GM18508 (cell line): ENCODE data around the gene ATF2.
A peak's percentile ranks its signal among the peaks of the same experiment; 100 is the strongest.
"Not testable (repeated sequence)": the region's sequence is repeated elsewhere in the genome, so short reads cannot be mapped to it uniquely, and the experiment has no call there.

Experiments used
- ATAC-seq: cut with Tn5 transposase; IDR thresholded peaks from one replicate; pipeline ENCODE4 v1.9.1; 2021; ENCODE audit warnings: moderate number of reproducible peaks; ENCODE audit not compliant: insufficient read depth, unreplicated experiment

Gene ATF2

DNA sequence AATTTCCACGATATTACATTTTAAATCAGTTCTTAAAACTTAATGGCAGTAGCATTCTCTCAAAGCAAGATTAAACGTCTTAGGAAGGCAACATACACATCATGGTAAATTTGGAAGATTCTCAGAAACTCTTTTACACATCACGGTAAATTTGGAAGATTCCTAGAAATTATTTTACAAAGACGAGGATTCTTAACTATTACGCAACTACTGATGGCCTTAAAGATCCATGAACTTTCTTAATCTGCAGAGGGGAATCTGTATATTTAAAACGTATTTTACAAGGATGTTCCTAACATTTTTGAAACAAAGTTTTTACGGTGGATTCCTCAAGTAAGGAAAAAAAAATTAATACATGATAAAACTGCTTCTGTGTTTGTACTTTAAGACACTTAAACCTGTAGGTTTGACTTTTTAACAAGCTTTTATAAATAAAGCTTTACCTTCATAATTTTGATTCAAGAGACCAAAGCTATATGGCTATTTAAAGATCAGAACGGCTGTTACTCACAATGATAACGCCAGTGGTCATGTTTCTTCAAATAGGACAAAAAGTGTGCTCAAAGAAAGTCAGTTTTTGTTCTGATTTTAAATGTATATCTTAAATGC, 1.7 kb downstream of the ATF2 start:
- no peak for ATAC-seq

DNA sequence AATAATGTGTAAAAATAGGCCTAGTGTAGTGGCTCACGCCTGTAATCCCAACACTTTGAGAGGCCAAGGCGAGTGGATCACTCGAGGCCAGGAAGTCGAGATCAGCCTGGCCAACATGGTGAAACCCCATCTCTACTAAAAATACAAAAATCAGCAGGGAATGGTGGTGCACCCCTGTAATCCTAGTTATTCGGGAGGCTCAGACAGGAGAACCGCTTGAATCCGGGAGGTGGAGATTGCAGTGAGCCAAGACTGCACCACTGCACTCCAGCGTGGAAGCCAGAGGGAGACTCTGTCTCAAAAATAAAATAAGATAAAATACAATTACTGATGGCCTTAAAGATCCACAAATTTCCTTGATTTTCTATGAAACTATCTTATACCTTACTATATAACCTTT, 3.8 kb downstream of the ATF2 start:
- no peak for ATAC-seq

DNA sequence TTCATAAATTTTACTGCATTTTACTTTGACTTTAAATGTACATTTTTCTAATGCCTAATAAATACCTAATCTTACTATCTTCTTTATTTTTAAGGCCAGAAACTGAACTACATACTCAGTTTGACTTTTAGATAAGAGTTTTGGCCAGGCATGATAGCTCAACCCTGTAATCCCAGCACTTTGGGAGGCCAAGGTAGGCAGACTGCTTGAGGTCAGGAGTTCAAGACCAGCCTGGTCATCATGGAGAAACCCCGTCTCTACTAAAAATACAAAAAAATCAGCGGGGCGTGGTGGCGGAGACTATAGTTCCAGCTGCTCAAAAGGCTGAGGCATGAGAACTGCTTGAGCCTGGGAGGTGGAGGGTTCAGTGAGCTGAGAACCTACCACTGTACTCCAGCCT, 9.1 kb downstream of the ATF2 start:
- no peak for ATAC-seq

DNA sequence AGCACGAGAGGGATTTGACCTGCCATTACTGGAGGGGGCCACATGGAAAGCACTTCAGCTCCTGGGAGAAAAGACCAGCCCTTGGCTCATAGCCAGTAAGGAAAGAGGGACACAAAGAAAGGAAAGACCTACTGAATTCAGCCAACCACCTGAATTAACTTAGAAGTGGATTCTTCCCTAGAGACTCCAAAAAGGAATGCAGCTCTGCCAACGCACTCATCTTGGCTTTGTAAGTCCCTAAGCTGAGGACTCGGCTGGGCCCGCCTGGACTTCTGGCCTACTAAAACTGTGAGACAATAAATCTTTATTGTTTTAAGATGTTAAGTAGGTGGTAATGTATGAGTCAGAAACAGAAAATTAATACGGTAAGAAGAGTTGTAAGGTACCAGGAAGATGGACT, 11.5 kb downstream of the ATF2 start:
- no peak for ATAC-seq

DNA sequence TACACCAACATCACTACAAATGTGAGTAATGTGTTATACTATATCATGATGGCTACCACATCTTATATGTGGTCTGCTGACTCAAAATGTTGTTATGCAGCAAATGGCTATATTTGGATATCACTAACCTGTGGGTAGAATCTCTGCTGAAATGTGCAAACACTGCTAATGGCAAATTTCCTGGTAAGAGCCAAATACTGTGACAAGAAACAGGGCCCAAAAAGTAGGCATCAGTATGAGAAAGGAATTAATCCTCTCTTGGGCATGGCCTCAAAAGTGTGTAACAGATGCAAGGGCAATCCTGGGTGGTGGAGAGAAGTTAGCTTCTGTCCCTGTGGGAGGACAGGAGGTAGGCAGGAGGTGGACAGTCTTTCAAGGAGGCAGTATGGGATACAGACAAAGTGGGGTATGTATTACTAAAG, 13.3 kb downstream of the ATF2 start:
- peak; percentile 41 for ATAC-seq

DNA sequence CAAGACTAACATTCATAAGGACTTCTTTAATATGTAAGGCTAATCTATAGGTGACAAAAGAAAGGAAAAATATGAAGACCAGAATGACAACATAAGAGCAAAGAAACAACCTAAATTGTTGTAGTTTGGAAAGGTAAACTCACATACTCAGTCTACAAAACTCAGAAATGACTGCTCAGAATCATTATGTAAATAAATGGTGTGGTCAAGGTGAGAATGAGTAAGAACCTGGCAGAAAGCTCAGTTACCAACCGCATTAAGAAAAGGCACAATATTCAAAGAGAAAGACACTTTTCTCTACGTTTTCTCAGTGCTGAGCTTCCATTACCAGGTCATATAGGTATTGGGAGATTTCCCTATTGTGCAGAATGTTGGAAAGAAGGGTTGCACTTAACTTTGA, 15.8 kb downstream of the ATF2 start:
- ATAC-seq, result no peak

DNA sequence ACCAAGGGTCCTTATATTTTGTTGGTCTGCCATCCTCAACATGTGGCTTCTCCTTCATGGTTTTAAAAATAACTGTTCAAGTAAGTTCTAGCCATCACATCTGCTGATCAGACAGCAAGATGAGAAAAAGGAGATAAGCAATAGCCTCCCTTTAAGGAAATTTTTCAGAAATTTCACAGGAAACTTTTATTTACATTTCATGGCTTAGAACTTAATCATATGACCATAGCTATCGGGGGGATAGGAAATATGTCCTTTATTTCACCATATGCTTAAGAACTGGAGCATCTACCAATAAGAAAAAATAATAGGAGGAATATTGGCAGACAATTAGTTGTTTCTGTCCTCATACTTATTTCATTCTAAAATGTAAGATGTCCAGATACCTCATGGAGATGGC, 16.2 kb downstream of the ATF2 start:
- ATAC-seq, result no peak

DNA sequence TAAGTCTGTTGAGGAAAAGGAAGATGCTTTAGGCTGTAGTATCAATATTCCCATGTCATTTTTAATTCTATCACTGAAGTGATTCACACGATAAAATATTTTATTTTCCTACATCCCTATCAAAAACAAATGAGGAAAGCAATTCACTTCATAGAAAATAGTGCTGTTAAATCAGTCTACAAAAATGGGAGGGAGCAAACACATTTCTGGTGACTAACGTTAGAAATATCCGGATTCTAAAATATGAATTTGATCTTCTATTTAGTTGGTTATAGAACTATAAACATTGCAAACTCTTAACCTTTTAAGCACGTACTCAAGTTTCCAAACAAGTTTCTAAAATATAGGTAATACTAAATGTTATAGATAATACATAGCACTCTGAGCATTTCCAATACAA, 20.8 kb downstream of the ATF2 start:
- no peak for ATAC-seq

DNA sequence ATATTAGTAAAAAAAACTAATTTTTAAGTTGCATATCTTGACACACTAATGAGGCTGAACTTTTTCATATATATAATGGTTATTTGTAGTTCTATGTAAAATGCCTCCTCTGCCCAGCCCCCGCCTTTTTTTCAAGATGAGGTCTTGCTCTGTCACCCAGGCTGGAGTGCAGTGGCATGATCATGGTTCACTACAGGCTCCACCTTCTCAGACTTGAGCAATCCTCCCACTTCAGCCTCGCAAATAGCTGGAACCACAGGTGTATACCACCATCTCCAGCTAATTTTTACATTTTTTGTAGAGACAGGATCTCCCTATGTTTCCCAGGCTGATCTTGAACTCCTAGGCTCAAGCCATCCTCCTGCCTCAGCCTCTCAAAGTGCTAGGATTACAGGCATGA, 24.3 kb downstream of the ATF2 start:
- ATAC-seq, result no peak

DNA sequence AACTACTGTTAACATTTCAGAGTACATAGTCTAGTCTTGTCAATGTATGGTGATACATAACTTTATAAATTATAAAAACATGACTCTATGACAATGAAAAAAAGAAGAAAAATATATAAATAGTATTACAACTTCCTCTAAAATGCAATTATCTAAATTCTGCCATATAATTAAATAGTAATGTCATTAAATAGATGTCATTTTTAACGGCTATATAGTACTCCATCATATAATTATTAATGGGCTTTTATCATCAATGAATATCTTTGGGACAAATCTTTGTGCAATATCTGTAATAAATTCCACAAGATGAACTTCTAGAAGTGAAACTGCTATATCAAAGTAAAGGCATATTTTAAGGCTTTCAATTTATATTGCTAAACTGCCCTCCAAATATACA, 24.8 kb downstream of the ATF2 start:
- ATAC-seq, result no peak

DNA sequence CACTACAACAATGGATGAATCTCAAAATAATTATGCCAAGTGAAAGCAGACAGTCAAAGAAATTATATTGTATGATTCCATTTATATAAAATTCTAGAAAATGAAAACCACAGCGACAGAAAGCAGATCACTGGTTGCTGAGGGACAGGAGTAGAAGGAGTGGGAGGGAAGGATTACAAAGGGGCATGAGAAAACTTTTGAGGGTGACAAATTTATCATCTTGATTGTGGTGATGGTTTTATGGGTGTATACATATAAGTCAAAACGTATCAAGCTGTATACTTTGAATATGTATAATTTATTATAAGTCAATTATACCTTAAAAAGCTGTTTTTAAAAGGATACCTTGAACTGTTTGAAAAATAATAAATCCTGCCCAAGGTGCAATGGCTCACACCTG, 27.7 kb downstream of the ATF2 start:
- ATAC-seq, result no peak

DNA sequence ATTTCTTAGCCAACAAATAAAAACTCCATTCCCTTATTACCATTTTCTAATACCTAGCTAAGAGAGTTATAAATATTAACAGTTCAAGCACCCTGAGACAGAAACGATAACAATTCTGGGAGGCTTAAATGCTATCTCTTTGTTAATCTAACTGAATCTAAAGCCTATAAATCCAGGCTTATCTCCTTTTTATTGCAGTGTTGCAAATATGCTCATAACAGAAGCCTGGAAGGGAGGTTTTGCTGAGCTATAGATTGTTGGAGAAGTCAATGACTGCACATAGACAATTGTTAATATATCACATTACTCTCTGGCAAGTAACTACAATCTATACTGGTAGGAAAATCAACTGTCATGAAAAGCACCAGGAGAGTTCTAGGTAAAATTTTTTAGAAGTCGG, 30.2 kb downstream of the ATF2 start:
- ATAC-seq, result no peak

DNA sequence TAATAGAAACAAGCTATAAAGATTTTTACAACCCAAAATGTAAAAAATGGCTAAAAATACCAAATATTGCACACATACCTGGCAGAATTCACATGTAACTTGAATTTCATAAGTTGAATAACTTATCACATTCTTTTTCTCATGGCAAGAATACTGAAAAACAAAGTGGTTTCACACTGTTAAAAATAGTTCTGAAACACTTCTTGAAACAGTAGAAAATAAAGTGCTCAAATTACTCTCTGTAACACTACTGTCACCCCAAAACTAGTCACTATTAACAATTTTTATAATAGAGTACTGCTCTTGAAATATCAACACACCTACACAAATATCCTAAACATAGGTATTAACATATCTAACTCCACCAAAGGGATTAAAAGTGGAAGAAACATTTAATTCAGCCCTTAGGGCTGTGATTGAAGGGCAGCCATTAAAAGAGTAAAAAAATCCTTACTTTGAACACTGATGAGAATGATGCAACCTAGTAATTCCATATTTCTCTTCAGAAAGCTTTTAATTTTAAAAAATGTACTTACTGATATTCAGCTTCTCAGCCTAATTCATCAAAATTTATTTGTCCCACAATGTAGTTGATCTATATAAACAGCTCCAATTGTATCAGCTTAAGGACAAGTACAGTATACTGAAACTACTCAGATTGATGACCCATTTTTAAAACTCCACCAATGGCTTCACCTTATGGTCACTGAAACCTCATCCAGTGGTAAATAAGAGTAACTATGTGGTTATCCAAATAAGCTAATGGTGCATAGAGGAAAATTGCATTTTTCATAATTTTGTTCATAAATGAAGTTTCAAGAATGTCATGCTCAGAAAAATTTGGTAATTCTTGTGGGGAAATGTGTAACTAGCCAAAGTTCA, 31.4 kb downstream of the ATF2 start:
- ATAC-seq, result peak; percentile 48

DNA sequence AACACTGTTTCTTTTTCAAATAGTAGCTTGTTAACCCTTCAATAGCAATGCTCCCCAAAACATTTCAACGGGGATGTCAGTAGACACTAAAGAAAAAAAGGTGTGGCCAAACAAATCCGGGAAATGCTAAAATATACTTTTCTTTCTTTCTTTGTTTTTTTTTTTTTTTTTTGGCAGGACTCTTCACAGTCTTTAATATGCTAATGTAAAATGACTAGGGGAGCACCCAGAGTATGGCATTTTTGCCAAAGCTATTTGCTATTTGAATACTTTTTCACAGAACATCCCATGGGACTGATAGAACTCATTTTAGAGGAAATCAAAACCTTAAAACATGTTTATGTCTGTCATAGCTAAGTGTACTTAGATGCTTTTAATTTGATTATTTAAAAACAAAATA, 32.1 kb downstream of the ATF2 start:
- no peak for ATAC-seq

DNA sequence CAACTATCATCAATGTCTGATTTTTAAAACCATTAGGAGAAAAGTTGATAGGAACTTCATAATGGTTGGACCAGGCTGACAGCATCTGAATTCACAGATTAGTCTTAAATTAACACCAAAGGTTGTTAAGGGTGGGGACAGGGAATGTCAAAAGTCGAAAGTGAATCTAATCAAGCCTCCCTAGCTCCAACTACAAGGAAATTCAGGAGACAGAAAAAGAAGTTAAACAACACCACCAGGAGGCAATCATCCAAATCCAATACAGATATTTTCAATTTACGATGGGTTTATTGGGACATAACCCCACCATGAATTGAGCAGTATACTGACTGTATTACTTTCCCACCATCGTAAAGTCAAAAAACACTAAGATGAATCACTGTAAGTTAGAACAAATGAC, 32.8 kb downstream of the ATF2 start:
- ATAC-seq, result no peak

DNA sequence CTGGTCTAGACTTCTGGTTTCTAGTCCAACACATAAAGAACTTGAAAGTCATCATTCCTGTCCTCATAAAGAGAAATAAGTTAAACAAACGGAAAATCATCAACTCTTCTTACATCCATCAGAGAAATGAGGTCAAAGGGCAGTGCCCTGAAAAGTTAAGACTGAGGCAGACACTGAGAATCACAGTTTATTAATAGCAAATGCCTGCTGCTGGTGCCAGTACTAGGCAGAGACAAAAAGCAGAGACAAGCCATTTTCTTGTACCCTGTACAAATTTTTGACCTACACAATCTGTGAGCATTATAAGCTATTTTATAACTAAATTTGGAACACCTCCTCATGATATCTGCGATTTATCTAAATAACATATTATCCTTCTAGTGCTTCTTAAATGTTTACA, 36.8 kb downstream of the ATF2 start:
- ATAC-seq, result no peak

DNA sequence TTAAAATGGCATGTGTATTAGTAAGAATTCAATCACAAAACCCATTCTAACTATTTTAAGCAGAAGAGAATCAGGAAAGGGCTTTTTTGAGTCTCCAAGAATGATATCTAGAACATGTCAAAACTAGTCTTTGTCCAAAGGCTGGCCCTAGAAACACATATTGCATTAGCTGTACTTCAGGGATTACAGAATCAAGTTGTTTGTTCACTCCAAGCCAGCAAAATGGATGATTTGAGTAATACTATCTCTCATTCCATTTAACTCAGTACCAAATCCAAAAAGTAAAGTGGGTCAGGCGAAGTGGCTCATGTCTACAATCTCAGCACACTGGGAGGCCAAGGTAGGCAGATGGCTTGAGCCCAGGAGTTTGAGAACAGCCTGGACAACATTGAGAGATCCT, 41.3 kb downstream of the ATF2 start:
- ATAC-seq, result no peak

DNA sequence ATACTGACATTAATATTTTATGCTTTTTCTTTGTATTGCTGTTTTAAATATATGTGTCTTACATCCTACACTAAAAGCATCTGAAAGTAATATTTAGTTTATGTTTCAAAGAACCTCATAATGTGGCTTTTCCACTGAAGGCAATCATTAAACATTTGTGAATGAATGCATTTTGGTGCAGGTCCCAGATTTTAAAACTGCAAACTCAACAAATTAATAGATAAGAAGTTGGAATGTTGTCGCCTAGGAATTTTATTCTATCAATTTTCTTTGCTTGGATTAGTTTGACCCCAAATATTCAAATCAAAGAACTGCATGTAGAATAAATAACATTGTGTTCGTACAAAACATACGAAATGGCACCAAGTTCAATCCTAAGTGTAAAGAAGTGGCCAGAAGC, 44.7 kb downstream of the ATF2 start:
- ATAC-seq, result no peak

DNA sequence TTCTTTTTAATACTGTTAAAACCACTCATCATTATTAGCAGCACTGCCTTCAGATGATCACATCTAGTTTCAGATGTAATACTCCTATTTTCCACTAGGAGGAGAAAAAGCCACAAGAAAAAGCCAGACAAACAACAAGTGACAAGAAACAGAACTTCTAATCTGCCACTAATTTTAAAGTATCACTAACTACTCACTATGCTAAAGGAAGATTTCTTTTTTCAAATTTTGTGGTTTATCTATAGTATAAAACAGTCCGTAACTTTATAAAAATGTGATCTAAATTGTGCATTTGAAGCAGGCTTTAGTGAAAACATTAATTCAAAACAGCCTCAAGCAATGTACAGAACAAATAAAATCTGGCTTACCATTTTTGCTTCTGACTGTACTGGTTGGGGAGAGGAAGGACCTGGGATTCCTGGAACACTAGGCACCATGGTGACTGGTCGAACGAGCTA, 56.8 kb downstream of the ATF2 start:
- ATAC-seq, result no peak

DNA sequence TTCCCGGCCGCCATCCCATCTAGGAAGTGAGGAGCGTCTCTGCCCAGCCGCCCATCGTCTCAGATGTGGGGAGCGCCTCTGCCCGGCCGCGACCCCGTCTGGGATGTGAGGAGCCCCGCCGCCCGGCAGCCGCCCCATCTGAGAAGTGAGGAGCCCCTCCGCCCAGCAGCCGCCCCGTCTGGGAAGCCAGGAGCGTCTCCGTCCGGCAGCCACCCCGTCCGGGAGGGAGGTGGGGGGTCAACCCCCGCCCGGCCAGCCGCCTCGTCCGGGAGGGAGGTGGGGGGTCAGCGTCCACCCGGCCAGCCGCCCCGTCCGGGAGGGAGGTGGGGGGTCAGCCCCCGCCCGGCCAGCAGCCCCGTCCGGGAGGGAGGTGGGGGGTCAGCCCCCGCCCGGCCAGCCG, 59.9 kb downstream of the ATF2 start:
- ATAC-seq, result not testable (repeated sequence)

DNA sequence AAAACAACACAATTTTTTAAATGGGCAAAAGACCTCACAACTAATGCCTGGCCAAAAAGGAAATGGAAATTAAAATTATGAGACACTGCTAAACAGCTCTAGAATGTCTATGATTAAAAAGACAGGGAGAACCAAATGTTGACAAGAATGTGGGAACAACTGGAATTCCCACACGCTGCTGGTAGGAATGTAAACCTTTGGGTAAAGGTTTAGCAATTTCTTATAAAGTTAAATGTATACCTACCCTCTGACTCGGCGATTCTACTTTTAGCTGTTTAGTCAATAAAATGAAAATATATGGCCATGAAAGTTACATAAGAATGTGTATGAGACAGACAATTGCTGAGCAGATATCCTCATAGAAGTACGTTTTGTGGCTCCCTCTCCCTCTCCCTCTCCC, 60.9 kb downstream of the ATF2 start:
- ATAC-seq, result no peak

DNA sequence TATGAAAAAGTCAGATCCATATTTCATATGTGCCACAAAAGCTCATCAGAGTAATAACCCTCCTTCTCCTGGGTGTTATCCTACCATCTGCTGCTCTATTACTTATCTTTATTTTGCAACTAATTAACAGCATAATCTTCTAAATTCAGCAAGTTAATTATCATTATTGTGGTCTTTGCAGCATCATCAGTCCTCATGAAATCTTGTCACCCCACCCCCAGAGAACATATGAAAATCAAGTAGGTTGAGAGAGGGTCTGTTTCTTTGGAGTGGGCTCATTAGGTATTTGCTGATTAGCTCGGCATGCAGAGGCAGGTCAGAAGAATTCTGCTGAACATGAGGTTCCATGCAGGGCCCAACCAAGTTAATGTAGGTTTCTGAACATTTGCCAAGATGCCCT, 64.8 kb downstream of the ATF2 start:
- ATAC-seq, result no peak
